ENCODE results near the gene TPSD1.
"Not testable (repeated sequence)": the region's sequence is repeated elsewhere in the genome, so short reads cannot be mapped to it uniquely, and the experiment has no call there.

TPSD1 gene

GRCh38 chr16:1260101-1260680 lies 4.3 kb downstream of the TPSD1 start:
- DNase-seq (ENCODE audit: low read depth, low spot score), result no peak
- H3K27ac ChIP-seq, result no peak overlapping the region

DNA sequence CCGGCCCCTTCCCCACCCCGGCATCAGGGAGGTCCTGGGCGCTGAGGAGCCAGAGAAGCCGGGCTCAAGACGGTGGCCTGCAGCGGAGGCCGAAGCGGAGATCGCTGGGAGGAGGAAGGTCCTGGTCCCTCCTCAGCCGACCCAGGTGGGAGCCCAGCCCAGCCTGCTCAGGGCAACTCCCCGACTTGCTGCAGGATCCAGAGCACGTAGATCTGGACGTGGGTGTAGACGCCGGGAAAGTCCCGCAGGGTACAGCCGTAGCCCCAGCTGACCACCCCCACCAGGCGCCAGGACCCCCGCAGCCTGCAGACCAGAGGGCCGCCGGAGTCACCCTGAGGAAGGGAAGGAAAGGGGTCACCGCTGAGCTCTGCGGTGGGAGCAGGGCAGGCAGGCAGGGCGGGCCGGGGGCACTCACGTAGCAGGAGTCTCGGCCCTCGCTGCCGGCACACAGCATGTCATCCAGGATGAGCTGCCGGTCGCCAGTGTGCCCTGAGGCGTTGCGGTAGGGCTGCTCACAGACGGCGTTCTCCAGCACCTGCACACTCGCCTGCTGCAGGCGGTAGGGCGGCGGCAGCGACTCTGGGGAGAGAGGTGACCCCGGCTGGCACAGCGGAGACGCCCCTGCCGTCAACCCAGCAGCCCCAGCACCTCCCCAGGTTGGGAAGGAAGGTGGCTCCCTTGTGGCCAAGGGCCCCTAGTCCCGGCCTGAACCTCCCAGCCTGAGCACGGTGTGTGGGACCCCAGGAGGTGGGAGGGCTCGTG lies 5.4 kb downstream of the TPSD1 start:
- no peak overlapping the region for H3K27ac ChIP-seq
- DNase-seq (ENCODE audit: low read depth, low spot score), result no peak

DNA sequence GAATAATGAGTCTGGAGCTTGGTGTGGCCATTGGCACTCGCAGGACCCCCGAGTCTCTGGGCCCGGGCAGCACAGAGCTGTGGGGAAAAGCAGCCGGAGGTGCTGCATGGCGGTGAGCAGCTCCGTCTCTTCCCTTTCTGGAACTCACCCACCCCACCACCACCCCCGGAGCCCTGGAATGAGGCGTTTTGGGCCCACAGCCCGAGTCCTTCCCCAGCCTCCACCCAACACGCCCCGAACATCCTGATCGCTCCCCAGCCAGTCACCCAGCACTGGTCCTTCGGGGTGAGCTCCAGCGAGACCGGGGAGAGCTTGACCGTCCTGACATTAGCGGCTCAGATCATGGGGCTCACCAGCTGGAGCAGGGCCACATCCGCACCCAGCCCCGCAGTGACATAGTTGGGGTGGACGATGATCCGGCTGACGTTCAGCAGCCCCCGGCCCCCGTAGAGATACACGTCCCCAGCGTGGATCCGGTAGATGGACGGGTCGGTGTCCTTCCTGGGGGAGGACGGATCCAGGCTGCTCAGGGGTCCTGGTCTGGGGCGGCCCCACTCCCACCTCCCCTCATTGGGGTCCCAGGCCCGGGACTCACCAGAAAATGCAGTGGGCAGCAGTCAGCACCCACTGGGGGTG lies 6.5 kb downstream of the TPSD1 start:
- no peak overlapping the region for H3K27ac ChIP-seq
- no peak for DNase-seq (ENCODE audit: low read depth, low spot score)

- H3K27ac ChIP-seq, result no peak overlapping the region
- no peak for DNase-seq (ENCODE audit: low read depth, low spot score)
These were observed 7.0 kb downstream of the TPSD1 start for GRCh38 chr16:1262846-1263221.

DNA sequence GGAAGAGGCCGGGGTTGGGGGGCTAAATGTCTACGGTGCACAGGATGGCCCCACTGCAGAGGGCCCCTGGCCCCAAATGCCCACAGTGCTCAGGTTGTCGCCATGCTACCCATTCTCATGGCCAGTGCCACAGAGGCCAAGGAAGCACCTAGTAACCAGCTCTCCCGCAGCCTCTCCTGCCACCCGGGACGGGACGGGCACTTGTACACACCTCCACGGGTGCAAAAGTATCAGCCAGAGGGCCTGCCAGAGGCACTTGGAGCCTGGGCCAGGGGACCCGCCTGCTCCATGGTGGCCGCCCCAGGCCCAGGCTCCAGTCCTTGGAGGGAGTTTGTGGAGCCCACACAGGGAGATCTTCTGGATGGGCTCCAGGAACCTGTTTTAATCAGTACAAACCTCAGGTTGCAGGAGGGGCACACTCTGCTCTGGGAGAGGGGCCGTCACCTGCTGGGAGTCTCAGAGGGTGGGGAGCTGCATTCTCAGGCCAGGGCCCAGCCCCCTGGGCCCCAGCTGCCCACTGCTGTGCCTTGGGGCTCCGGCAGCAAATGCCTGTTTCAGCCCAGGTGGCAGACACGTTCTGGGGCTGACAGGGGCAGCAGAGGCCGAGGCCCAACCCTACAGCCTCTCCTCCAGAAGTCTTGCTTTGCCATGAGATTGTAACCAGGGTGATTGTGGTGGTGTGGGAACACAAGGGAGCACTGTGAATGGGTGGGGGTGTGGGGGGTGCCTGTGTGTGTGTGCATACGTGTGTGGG lies 7.9 kb downstream of the TPSD1 start:
- no peak for DNase-seq (ENCODE audit: low read depth, low spot score)

GRCh38 chr16:1264345-1265089 lies 8.6 kb downstream of the TPSD1 start:
- no peak overlapping the region for H3K27ac ChIP-seq
- no peak for DNase-seq (ENCODE audit: low read depth, low spot score)

More for the DNA sequence above, 7.9 kb downstream of the TPSD1 start:
- no peak overlapping the region for H3K27ac ChIP-seq

DNA sequence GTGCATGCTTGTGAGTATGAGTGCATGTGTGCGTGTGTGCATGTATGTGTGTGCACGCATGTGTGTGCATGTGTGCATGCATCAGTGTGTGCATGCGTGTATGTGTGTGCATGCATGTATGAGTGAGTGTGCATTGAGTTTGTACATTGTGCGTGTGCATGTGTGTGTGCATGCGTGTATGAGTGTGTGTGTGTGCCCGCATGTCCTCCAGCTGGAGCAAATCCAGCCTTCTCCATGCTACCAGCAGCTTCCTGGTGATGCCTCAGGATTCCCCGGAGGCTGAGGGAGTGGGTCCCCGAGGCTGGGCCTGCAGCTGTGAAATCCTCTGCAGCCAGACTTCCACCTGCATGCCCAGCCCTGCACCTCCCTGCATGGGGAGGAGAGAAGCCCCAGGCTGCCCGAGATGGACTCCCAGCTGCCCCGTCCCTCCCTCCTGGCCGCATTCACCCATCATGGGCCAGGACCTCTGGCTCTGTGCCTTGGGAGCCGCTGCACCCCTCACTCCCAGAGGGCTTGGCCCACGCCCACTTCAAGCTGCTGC lies 9.3 kb downstream of the TPSD1 start:
- H3K27ac ChIP-seq, result no peak overlapping the region
- no peak for DNase-seq (ENCODE audit: low read depth, low spot score)

GRCh38 chr16:1265826-1266225 lies 10.0 kb downstream of the TPSD1 start:
- DNase-seq (ENCODE audit: low read depth, low spot score), result no peak
- no peak overlapping the region for H3K27ac ChIP-seq

DNA sequence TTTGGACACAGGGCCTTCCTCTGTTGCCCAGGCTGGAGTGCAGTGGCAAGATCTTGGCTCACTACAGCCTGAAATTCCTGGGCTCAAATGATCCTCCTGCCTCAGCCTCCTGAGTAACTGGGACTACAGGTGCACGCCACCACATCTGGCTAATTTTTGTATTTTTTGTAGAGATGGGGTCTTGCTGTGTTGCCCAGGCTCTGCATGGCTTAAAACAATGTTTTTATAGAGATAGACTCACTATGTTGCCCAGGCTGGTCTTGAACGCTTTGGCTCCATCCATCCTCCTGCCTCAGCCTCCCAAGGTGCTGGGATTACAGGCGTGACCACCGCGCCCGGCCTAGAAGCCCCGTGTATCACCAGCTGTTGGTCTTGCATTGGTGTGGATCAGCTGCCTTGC lies 13.5 kb downstream of the TPSD1 start:
- not testable (repeated sequence) for DNase-seq (ENCODE audit: low read depth, low spot score); H3K27ac ChIP-seq

DNA sequence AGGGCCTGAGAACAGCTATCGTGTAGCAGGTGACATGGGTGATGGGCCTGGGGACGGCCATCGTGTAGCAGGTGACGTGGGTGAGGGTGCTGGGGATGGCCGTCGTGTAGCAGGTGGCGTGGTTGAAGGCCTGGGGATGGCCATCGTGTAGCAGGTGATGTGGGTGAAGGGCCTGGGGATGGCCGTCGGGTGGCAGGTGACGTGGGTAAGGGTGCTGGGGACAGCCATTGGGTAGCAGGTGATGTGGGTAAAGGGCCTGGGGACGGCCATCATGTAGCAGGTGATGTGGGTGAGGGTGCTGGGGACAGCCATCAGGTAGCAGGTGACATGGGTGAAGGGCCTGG lies 15.5 kb downstream of the TPSD1 start:
- no peak overlapping the region for H3K27ac ChIP-seq
- DNase-seq (ENCODE audit: low read depth, low spot score), result no peak

GRCh38 chr16:1271724-1272413 lies 16.0 kb downstream of the TPSD1 start:
- DNase-seq (ENCODE audit: low read depth, low spot score); H3K27ac ChIP-seq: not testable (repeated sequence)

GRCh38 chr16:1272453-1273198 lies 16.8 kb downstream of the TPSD1 start:
- H3K27ac ChIP-seq, result no peak overlapping the region
- DNase-seq (ENCODE audit: low read depth, low spot score), result no peak

DNA sequence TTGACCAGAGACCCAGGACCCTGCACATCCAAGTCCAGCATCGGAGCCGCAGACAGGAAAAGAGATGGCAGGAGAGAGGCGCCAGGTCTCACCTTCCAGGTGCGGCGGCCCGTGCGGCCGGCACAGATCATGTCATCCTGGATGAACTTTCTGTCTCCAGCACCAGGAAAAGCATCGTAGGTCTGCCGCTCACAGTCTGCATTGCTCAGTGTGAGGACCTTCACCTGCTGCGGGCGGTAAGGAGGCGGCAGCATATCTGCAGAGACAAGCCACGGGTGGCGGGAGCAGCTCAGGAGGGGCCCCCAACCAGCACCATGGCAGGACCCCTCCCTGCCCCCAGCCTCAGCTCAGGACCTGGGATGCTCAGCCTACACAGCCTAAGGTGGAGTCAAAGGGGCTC lies 17.9 kb downstream of the TPSD1 start:
- DNase-seq (ENCODE audit: low read depth, low spot score), result no peak
- no peak overlapping the region for H3K27ac ChIP-seq

- DNase-seq (ENCODE audit: low read depth, low spot score), result no peak
- H3K27ac ChIP-seq, result no peak overlapping the region
These were observed 18.9 kb downstream of the TPSD1 start for GRCh38 chr16:1274767-1275166.

GRCh38 chr16:1275791-1276579 lies 20.1 kb downstream of the TPSD1 start:
- H3K27ac ChIP-seq, result no peak overlapping the region
- DNase-seq (ENCODE audit: low read depth, low spot score), result no peak

GRCh38 chr16:1276580-1276878 lies 20.7 kb downstream of the TPSD1 start:
- no peak overlapping the region for H3K27ac ChIP-seq
- DNase-seq (ENCODE audit: low read depth, low spot score), result no peak

- no peak overlapping the region for H3K27ac ChIP-seq
- no peak for DNase-seq (ENCODE audit: low read depth, low spot score)
These were observed 21.3 kb downstream of the TPSD1 start for GRCh38 chr16:1277151-1277598.

DNA sequence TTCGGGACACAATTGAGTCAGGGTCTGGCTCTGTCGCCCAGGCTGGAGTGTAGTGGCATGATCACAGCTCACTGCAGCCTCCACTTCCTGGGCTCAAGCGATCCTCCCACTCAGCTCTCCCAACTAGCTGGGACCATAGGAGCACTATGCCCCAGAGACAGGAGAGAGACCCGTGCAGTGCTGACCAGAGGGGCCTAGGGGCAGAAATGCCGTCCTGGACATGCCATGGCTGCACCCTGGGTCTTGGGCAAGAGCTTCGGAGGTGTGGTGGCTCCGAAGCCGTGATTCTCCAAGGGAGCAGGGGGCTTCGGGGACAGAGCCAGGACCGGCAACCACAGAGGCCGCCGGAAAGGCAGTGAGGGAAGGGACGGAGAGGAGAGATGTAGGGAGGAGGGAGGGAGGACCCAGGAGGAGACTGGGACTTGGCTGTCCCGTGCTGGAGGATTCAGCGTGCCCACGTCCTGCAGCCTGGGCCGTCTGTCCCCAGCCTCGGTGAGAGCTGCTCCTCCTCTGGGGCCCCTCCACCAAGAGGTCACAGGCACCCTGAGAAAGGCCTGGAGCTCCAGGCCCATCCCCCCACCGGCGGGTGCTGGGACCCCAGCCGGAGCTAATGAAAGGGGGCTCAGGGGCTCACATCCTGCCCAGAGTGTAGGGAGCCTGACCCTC lies 21.9 kb downstream of the TPSD1 start:
- no peak for DNase-seq (ENCODE audit: low read depth, low spot score)
- H3K27ac ChIP-seq, result no peak overlapping the region
